KBM-7 (cell line): ENCODE data around the gene BTBD19.
"Not testable (repeated sequence)": the region's sequence is repeated elsewhere in the genome, so short reads cannot be mapped to it uniquely, and the experiment has no call there.

Experiments used
- DNase-seq: peaks from one replicate; pipeline ENCODE4 v3.0.0-alpha.2; 2015
- in situ Hi-C: fragments of 300-500 bp; cut with MboI; formaldehyde crosslinking; loops from 2 replicates; pipeline ENCODE4 v1.14.3; 2020; ENCODE audit warnings: low sequenced_read_pairs, low pct_unique_long_range_greater_than_20kb, mixed read lengths

Gene BTBD19

GRCh38 chr1:44786138-44786840, 22.0 kb upstream of the BTBD19 start:
- DNase-seq = peak; percentile 93
- in situ Hi-C loops = loop anchor here (25.0 kb wide), 1 partner anchor 526 kb away; no protein-coding TSS in a partner anchor

DNA sequence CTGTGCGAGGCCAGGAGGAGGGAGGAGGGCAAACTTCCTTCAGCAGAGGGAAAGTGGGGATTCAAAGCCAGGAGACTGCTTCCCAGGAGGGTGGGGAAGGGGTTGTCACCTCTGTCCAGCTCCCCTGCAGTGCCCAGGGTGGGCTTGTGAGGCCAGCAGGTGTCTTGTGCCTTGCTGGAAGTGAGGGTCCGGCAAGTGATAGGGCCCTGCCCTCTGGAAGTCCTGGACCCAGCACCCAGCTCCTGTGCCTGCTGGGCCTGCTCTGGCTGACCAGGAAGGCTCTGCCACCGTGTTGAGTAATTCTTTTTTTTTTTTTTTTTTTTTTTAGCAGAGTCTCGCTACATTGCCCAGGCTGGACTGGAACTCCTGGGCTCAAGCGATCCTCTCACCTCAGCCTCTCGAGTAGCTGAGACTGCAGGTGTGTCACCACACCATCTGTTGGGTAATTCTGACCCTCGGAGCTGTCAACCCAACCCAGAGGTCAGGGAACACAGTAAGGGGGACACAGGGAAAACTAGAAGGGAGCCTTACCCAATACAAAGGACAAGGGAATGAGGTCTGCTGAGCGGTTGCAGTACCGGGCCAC, 21.4 kb upstream of the BTBD19 start:
- no peak for DNase-seq
- in situ Hi-C loops = loop anchor here (25.0 kb wide), 1 partner anchor 525 kb away; no protein-coding TSS in a partner anchor

- DNase-seq = no peak
- in situ Hi-C loops = loop anchor here (25.0 kb wide), 1 partner anchor 525 kb away; no protein-coding TSS in a partner anchor
Measured at GRCh38 chr1:44787506-44787905, 20.8 kb upstream of the BTBD19 start.

GRCh38 chr1:44788120-44788860, 20.0 kb upstream of the BTBD19 start, which contains the start of gene BEST4:
Gene BEST4 (minus strand): TSS chr1:44788170. CDS start chr1:44787705, 465 bp downstream.
- in situ Hi-C loops = loop anchor here (25.0 kb wide), 1 partner anchor 524 kb away; no protein-coding TSS in a partner anchor
- DNase-seq = no peak

DNA sequence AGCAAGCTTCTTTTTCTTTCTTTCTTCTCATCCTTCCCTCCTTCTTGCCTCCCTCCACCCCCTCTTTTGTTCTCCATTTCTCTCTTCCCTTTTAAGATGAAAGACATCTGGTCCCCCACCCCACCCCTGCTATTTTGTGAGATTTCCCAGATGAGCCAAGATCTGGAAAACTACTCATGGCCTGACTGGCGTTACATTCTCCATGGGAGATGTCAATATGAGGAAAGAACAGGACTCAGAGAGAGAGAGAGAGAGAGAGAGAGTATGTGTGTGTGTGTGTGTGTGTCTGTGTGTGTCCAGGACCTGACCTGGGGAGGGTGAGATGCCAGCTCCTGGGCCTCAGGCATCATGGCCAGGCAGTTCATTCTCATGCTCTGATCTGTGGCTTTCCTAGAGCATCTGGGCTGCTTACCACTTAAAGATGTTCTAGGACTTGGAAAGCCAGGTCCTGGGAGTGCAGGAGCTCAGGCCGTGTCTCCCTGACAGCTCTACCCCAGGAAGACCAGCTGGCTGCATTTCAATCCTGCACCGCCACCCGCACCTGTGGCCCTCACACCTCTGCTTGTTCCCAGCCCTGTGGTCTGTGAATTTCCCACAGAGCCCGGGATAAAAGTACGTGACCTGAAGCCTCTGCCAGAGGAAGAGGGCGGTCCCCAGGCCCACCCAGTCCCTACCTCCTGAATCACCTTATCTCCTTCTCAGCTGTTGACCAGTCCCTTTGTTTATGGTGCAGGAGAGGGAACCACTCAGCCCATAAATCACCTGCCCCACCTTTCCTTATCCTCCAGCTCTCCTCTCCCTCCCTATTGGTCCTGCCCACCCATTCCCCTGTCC, 17.1 kb upstream of the BTBD19 start:
- in situ Hi-C loops = loop anchor here (25.0 kb wide), 1 partner anchor 521 kb away; no protein-coding TSS in a partner anchor
- DNase-seq = no peak

- in situ Hi-C loops = loop anchor here (25.0 kb wide), 1 partner anchor 519 kb away; no protein-coding TSS in a partner anchor
Measured at GRCh38 chr1:44792736-44793502, 15.4 kb upstream of the BTBD19 start.

DNA sequence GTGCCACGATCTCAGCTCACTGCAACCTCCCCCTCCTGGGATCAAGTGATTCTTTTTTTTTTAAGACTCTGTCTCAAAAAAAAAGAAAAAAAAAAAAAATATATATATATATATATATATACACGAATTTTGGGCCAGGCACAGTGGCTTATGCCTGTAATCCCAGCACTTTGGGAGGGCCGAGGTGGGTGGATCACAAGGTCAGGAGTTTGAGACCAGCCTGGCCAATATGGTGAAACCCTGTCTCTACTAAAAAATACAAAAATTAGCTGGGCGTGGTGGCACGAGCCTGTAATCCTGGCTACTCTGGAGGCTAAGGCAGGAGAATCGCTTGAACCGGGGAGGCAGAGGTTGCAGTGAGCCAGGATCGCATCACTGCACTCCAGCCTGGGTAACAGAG, 10.4 kb upstream of the BTBD19 start:
- in situ Hi-C loops = loop anchor here (25.0 kb wide), 1 partner anchor 514 kb away; no protein-coding TSS in a partner anchor
- not testable (repeated sequence) for DNase-seq

More at GRCh38 chr1:44792736-44793502, 15.4 kb upstream of the BTBD19 start:
- no peak for DNase-seq

DNA sequence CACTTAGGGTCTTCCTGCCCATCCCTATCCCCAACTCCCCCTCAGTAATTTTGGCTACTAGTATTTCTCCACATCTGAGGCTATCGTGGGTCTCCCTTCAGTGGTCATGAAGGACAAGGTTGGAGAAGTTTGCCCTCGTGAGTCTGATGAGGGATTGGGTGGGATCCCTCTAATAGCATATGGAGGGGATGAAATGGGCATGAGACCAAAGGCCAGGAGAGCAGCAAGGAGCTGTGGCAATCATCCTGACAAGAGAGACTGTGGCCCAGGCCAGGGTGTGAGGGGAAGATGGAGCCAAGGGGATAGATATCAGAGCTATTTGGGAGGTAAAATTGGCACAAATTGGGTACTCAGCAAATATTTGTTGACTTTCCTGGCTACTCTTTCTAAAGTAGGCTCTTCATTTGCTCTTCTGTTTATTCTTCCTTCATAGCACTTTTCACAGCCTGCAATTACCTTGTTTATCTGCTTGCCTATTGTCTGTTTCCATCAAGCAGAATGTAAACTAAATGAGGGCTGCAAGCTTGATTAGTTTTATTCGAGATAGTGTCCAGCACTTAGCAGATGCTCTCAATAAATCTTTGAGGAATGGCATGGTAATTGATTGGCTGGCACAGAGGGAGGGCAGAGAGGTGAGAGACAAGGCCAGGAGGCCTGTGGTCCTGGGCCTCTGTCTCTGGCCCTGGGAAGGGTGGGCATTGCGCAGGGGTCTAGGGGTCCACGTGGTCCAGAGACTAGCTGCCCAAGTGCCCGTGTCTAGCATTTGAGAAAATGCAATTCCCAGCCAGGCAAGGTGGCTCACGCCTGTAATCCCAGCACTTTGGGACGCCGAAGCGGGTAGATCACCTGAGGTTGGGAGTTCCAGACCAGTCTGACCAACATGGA, 9.6 kb upstream of the BTBD19 start:
- in situ Hi-C loops = loop anchor here (25.0 kb wide), 1 partner anchor 514 kb away; no protein-coding TSS in a partner anchor
- no peak for DNase-seq

GRCh38 chr1:44799770-44800584, 8.3 kb upstream of the BTBD19 start, which contains the start of gene PLK3:
Gene PLK3 (plus strand): TSS chr1:44800377. CDS start chr1:44800464, 87 bp downstream.
- in situ Hi-C loops = loop anchor here (25.0 kb wide), 1 partner anchor 512 kb away; no protein-coding TSS in a partner anchor
- peak; percentile 98 for DNase-seq

- no peak for DNase-seq
Measured at GRCh38 chr1:44801491-44802305, 6.6 kb upstream of the BTBD19 start.

GRCh38 chr1:44802306-44803061, 5.8 kb upstream of the BTBD19 start:
- in situ Hi-C loops = no loop called here
- no peak for DNase-seq

More at GRCh38 chr1:44801491-44802305, 6.6 kb upstream of the BTBD19 start:
- in situ Hi-C loops = no loop called here

DNA sequence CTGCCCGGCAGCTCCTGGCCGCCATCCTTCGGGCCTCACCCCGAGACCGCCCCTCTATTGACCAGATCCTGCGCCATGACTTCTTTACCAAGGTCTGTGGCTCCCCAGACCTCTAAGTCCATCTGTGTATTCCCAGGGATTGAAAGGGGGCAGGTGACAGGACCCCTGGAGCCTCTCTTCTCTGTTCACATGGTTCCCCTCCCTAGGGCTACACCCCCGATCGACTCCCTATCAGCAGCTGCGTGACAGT, 5.3 kb upstream of the BTBD19 start:
- no peak for DNase-seq
- in situ Hi-C loops = no loop called here

- no peak for DNase-seq
- in situ Hi-C loops = no loop called here
Measured at GRCh38 chr1:44803312-44804095, 4.8 kb upstream of the BTBD19 start.

- in situ Hi-C loops = no loop called here
Measured at GRCh38 chr1:44805311-44806024, 2.9 kb upstream of the BTBD19 start.

More at GRCh38 chr1:44805311-44806024, 2.9 kb upstream of the BTBD19 start:
- no peak for DNase-seq
